Natural killer cell (primary cell): ENCODE measurements around the gene HDAC4. TPM values are rescaled to one million over a fixed set of nuclear protein-coding genes. Genes with fewer than 3 reads are reported as not detected.
A peak's percentile ranks its signal among the peaks of the same experiment; 100 is the strongest.

Source experiments
- ATAC-seq, 3 donors: fragments of 150-1000 bp in 2 of 3; fragments of 200-7000 bp in 1 of 3; cut with Tn5 transposase; 1 replicate in 1 of 3; 2 replicates in 2 of 3; pipeline ENCODE4 v1.10.0; 2021; ENCODE audit warnings: mild to moderate bottlenecking in 2 of 3, moderate library complexity in 2 of 3
- DNase-seq, 2 donors: peaks; one replicate each; pipeline versions ENCODE4 v3.0.0 to v3.0.0-alpha.2; 2013 to 2021; ENCODE audit warnings: mixed read lengths in 1 of 2
- H3K27ac ChIP-seq: one replicate; pipeline ENCODE4 v1.5.1; 2013; ENCODE audit warnings: mild to moderate bottlenecking, low read length
- H3K27me3 ChIP-seq: one replicate; pipeline ENCODE4 v1.6.1; 2013; ENCODE audit warnings: low read length; ENCODE audit not compliant: control insufficient read depth, insufficient read depth
- H3K36me3 ChIP-seq: one replicate; pipeline ENCODE4 v1.6.1; 2013; ENCODE audit warnings: low read length; ENCODE audit not compliant: control insufficient read depth, insufficient read depth
- H3K4me1 ChIP-seq: one replicate; pipeline ENCODE4 v1.6.1; 2013; ENCODE audit warnings: low read length; ENCODE audit not compliant: control insufficient read depth, insufficient read depth
- H3K4me3 ChIP-seq: one replicate; pipeline ENCODE4 v1.5.1; 2013; ENCODE audit warnings: low read length
- H3K9me3 ChIP-seq: one replicate; pipeline ENCODE4 v1.6.1; 2013; ENCODE audit warnings: low read length; ENCODE audit not compliant: control insufficient read depth, insufficient read depth
- H3K27ac Mint-ChIP-seq, 2 donors: one replicate each; pipeline ENCODE4 v1.8.0; 2022; ENCODE audit warnings: mild to moderate bottlenecking in 2 of 2, mixed read lengths in 2 of 2, moderate library complexity in 1 of 2
- H3K27me3 Mint-ChIP-seq, 2 donors: one replicate each; pipeline ENCODE4 v1.8.0; 2022; ENCODE audit warnings: low read depth in 2 of 2, mixed read lengths in 2 of 2
- H3K36me3 Mint-ChIP-seq: one replicate; pipeline ENCODE4 v1.8.0; 2022; ENCODE audit warnings: mixed read lengths
- H3K4me1 Mint-ChIP-seq, 2 donors: one replicate each; pipeline ENCODE4 v1.8.0; 2022; ENCODE audit warnings: mixed read lengths in 2 of 2
- H3K4me3 Mint-ChIP-seq: one replicate; pipeline ENCODE4 v1.8.0; 2022; ENCODE audit warnings: mild to moderate bottlenecking, moderate library complexity, mixed read lengths
- H3K9me3 Mint-ChIP-seq, 2 donors: one replicate each; pipeline ENCODE4 v1.8.0; 2022; ENCODE audit warnings: mixed read lengths in 2 of 2
- CTCF ChIP-seq: fragments of 200-600 bp; IDR thresholded peaks from one replicate; pipeline ENCODE4 v1.8.0; 2022; ENCODE audit warnings: antibody characterized with exemption
- WGBS: methylation state at CpG from one replicate; pipeline ENCODE4 v1.1.7; 2013; ENCODE audit warnings: missing lambda C conversion rate; ENCODE audit not compliant: insufficient coverage; 5-methylcytosine and 5-hydroxymethylcytosine counted together
- intact Hi-C: fragments of 100-400 bp; cut with micrococcal nuclease; formaldehyde crosslinking; loops from one replicate; pipeline ENCODE4 v1.14.2; 2022
- total RNA-seq, 4 donors: library from RNA; stranded (reverse); fragments of 120-200 nt in 1 of 4; gene quantifications; one replicate each; pipeline versions ENCODE4 v1.2.3 to v1.2.4, GENCODE V29; 2013 to 2022

The HDAC4 gene
- total RNA-seq, 3 donors from 2014 or later (not counting 1 experiment from before 2014, with no cell fraction given), result 74.9 to 105 (median 100) TPM

GRCh38 chr2:239156516-239157265 lies 244.1 kb downstream of the HDAC4 start:
- H3K9me3 ChIP-seq, result no peaks in the 10 kb centered on the region
- Mint-ChIP-seq H3K27me3 (no peaks in the 10 kb centered on the region), H3K4me1 (peaks cover 29 to 41% of the 10 kb centered on the region in 2 donors), H3K9me3 (peaks cover 7 to 9% of the 10 kb centered on the region in 2 donors), H3K36me3 (peaks cover 7% of the 10 kb centered on the region), H3K27ac (peak overlapping the region in 1 of 2 donors; percentile 23), H3K4me3 (no peak overlapping the region)
- H3K36me3 ChIP-seq, result peaks cover 45% of the 10 kb centered on the region
- no peak overlapping the region for H3K27ac ChIP-seq
- H3K27me3 ChIP-seq, result no peaks in the 10 kb centered on the region
- no peak for DNase-seq
- TF ChIP-seq CTCF, result no peak
- intact Hi-C loops, result no loop called here
- 96% methylated on average over 22 of the region's 22 CpGs for WGBS
- ATAC-seq, result no peak
- peaks cover 10% of the 10 kb centered on the region for H3K4me1 ChIP-seq
- no peak overlapping the region for H3K4me3 ChIP-seq

- no peaks in the 10 kb centered on the region for H3K27me3 Mint-ChIP-seq
- peaks cover 2% of the 10 kb centered on the region for H3K36me3 Mint-ChIP-seq
- ATAC-seq (no peak), DNase-seq (no peak)
- H3K4me3 Mint-ChIP-seq, result no peak overlapping the region
- Histone ChIP-seq H3K36me3 (peaks cover 46% of the 10 kb centered on the region), H3K9me3 (peaks cover 6% of the 10 kb centered on the region), H3K27me3 (no peaks in the 10 kb centered on the region), H3K4me1 (peaks cover 18% of the 10 kb centered on the region), H3K27ac (no peak overlapping the region), H3K4me3 (no peak overlapping the region)
- no peak for TF ChIP-seq CTCF
- H3K27ac Mint-ChIP-seq, result peak overlapping the region in 1 of 2 donors; percentile 23
- H3K4me1 Mint-ChIP-seq, result peaks cover 27 to 41% of the 10 kb centered on the region in 2 donors
- peaks cover 7 to 9% of the 10 kb centered on the region in 2 donors for H3K9me3 Mint-ChIP-seq
- intact Hi-C loops, result no loop called here
- WGBS, result 94% methylated on average over 12 of the region's 12 CpGs
These were observed 244.9 kb downstream of the HDAC4 start for GRCh38 chr2:239155806-239156480.

- H3K27me3 Mint-ChIP-seq, result no peaks in the 10 kb centered on the region
- intact Hi-C loops, result loop anchor here (5.0 kb wide), 1 partner anchor 112 kb away; no protein-coding TSS in a partner anchor
- H3K4me3 Mint-ChIP-seq, result no peak overlapping the region
- no peaks in the 10 kb centered on the region for H3K27me3 ChIP-seq
- no peak for DNase-seq
- no peaks in the 10 kb centered on the region for H3K36me3 Mint-ChIP-seq
- TF ChIP-seq CTCF, result no peak
- peaks cover 13% of the 10 kb centered on the region for H3K9me3 ChIP-seq
- H3K4me1 ChIP-seq, result peaks cover 21% of the 10 kb centered on the region
- peaks cover 9% of the 10 kb centered on the region in 2 donors for H3K9me3 Mint-ChIP-seq
- H3K4me3 ChIP-seq, result no peak overlapping the region
- 88% methylated on average over 19 of the region's 19 CpGs for WGBS
- peaks cover 26 to 42% of the 10 kb centered on the region in 2 donors for H3K4me1 Mint-ChIP-seq
- H3K36me3 ChIP-seq, result peaks cover 39% of the 10 kb centered on the region
- ATAC-seq, result no peak
- peak overlapping the region in 1 of 2 donors; percentile 36 for H3K27ac Mint-ChIP-seq
- no peak overlapping the region for H3K27ac ChIP-seq
These were observed 245.6 kb downstream of the HDAC4 start for GRCh38 chr2:239154971-239155805.
